CD4-positive, alpha-beta T cell treated with Interferon gamma for 1 hour (primary cell): ENCODE results near the gene LAMB2.

Experiments used
- DNase-seq: peaks from one replicate; pipeline ENCODE4 v3.0.0-alpha.2; 2020

The LAMB2 gene

GRCh38 chr3:49132437-49133225 lies at the start of gene LAMB2:
LAMB2 (minus strand) TSS chr3:49133050; CDS start chr3:49132867, 183 bp downstream.
- no peak for DNase-seq

- DNase-seq = no peak
These were observed 48.5 kb upstream of the LAMB2 start for GRCh38 chr3:49181351-49181750.

GRCh38 chr3:49180116-49180515 lies 47.3 kb upstream of the LAMB2 start:
- no peak for DNase-seq

- DNase-seq = no peak
These were observed 44.2 kb upstream of the LAMB2 start for GRCh38 chr3:49177073-49177472.

GRCh38 chr3:49175530-49175929 lies 42.7 kb upstream of the LAMB2 start:
- DNase-seq = no peak

GRCh38 chr3:49174397-49174985 lies 41.6 kb upstream of the LAMB2 start:
- no peak for DNase-seq

- no peak for DNase-seq
These were observed 40.9 kb upstream of the LAMB2 start for GRCh38 chr3:49173792-49174170.

GRCh38 chr3:49173116-49173791 lies 40.4 kb upstream of the LAMB2 start:
- no peak for DNase-seq

GRCh38 chr3:49172551-49173041 lies 39.7 kb upstream of the LAMB2 start:
- no peak for DNase-seq

- no peak for DNase-seq
These were observed 39.1 kb upstream of the LAMB2 start for GRCh38 chr3:49171775-49172500.

GRCh38 chr3:49171119-49171774 lies 38.4 kb upstream of the LAMB2 start, which contains the start of gene KLHDC8B:
KLHDC8B (plus strand) TSS chr3:49171598; CDS start chr3:49172770, 1,172 bp downstream.
- DNase-seq = peak; percentile 77

GRCh38 chr3:49170744-49171118 lies 37.9 kb upstream of the LAMB2 start:
- DNase-seq = no peak

- DNase-seq = no peak
These were observed 34.1 kb upstream of the LAMB2 start for GRCh38 chr3:49166752-49167556.

- DNase-seq = peak; percentile 81
These were observed 33.2 kb upstream of the LAMB2 start, which contains the start of gene CCDC71 for GRCh38 chr3:49165771-49166751. CCDC71 (minus strand) TSS chr3:49166331; CDS start chr3:49164208, 2,123 bp downstream.

GRCh38 chr3:49164983-49165720 lies 32.3 kb upstream of the LAMB2 start:
- DNase-seq = no peak

- DNase-seq = no peak
These were observed 30.8 kb upstream of the LAMB2 start for GRCh38 chr3:49163609-49164008.

GRCh38 chr3:49162751-49163419 lies 30.0 kb upstream of the LAMB2 start:
- DNase-seq = no peak

GRCh38 chr3:49161808-49162530 lies 29.1 kb upstream of the LAMB2 start:
- DNase-seq = no peak
